Activated T-cell treated with anti-CD3 and anti-CD28 coated beads, Interleukin-2, amount 50 U/mL, for 1 hour (primary cell): Measurements from ENCODE around the gene KRTAP10-5.
A peak's percentile ranks its signal among the peaks of the same experiment; 100 is the strongest.
"Not testable (repeated sequence)": the region's sequence is repeated elsewhere in the genome, so short reads cannot be mapped to it uniquely, and the experiment has no call there.

ENCODE experiments used
- DNase-seq: peaks from one replicate; pipeline ENCODE4 v3.0.0-alpha.2; 2020

The KRTAP10-5 gene

GRCh38 chr21:44580231-44580821, at the start of gene KRTAP10-5:
Gene KRTAP10-5 (minus strand): TSS chr21:44580604. CDS start chr21:44580578, 26 bp downstream.
- DNase-seq, result not testable (repeated sequence)

- no peak for DNase-seq
Measured at GRCh38 chr21:44628707-44629391, 48.4 kb upstream of the KRTAP10-5 start.

DNA sequence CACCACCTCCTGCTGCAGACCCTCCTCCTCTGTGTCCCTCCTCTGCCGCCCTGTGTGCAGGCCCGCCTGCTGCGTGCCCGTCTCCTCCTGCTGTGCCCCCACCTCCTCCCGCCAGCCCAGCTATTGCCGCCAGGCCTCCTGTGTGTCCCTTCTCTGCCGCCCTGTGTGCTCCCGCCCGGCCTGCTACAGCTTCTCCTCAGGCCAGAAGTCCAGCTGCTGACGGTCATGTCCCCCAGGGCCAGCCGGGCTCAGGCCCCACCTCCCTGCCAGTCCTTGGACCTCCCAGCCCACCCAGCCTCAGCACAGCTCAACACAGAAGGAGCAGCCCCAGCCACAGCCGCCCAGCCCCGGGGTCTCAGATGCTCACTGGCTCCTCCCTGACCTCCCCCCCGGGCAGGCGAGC, 47.4 kb upstream of the KRTAP10-5 start:
- not testable (repeated sequence) for DNase-seq

DNA sequence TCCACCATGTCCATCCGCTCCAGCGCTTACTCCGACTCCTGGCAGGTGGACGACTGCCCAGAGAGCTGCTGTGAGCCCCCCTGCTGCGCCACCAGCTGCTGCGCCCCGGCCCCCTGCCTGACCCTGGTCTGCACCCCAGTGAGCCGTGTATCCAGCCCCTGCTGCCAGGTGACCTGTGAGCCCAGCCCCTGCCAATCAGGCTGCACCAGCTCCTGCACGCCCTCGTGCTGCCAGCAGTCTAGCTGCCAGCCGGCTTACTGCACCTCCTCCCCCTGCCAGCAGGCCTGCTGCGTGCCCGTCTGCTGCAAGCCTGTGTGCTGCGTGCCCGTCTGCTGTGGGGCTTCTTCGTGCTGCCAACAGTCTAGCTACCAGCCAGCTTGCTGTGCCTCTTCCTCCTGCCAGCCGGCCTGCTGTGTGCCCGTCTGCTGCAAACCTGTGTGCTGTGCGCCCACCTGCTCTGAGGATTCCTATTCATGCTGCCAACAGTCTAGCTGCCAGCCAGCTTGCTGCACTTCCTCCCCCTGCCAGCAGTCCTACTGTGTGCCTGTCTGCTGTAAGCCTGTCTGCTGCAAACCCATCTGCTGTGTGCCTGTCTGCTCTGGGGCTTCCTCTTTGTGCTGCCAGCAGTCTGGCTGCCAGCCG, 46.9 kb upstream of the KRTAP10-5 start:
- DNase-seq, result not testable (repeated sequence)

GRCh38 chr21:44626673-44627143, 46.3 kb upstream of the KRTAP10-5 start, which contains the start of gene KRTAP10-9:
Gene KRTAP10-9 (plus strand): TSS chr21:44627093. CDS start chr21:44627172, 79 bp downstream.
- DNase-seq, result no peak

GRCh38 chr21:44626262-44626661, 45.9 kb upstream of the KRTAP10-5 start:
- DNase-seq, result no peak

DNA sequence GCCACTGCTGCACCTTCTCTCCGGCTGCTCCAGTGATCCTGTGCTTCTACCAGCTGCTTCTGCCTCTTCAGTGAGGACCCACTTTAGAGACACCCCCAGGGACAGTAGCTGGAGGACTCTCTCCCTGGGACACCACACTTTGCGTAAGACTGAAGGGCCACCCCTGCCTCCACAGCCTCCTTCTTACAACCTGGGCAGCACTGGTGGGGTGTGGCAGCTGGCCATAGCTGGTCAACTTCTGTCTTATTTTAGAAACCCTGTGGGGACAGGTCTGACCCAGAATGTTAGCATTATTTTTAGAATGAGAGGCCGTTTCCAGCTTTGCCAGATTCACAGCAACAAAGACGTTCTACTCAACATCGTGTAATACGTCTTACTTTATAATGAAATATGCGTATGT, 45.4 kb upstream of the KRTAP10-5 start:
- DNase-seq, result no peak

DNA sequence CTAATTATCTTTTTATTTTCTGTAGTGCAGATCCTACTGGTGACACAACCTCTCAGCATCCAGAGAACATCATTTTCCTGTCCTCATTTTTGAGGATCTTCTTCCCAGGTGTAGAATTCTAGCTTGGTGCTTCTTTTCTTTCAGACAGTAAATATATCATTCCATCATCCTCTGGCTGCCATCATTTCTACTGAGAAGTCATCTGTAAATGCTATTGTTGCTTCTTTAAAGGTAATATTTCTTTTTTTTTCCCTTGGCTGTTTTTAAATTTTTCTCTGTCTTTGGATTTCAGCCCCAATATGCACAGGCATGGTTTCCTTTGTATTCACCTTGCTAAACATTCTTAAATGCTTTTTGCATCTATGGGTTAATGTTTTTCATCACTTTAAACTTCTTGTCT, 43.2 kb upstream of the KRTAP10-5 start:
- no peak for DNase-seq

DNA sequence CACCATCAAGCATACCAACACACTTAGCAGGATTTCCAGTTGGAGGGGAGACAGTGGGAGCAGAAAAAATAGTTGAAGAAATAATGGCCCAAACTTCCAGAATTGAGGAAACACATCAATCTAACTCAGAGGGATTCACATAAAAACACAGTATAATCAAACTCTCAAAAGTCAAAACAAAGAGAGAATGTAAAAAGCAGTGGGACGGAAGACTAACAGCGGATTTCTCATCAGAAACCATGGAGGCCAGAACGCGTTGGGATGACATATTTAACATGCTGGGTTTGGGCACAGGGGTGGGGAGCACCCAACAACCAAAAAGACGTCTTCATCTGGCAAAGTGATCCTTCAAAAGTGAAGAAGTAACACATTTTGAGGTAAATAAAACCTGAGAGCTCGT, 39.5 kb upstream of the KRTAP10-5 start:
- no peak for DNase-seq

GRCh38 chr21:44618909-44619308, 38.5 kb upstream of the KRTAP10-5 start:
- DNase-seq, result peak; percentile 48

GRCh38 chr21:44618504-44618903, 38.1 kb upstream of the KRTAP10-5 start:
- no peak for DNase-seq

DNA sequence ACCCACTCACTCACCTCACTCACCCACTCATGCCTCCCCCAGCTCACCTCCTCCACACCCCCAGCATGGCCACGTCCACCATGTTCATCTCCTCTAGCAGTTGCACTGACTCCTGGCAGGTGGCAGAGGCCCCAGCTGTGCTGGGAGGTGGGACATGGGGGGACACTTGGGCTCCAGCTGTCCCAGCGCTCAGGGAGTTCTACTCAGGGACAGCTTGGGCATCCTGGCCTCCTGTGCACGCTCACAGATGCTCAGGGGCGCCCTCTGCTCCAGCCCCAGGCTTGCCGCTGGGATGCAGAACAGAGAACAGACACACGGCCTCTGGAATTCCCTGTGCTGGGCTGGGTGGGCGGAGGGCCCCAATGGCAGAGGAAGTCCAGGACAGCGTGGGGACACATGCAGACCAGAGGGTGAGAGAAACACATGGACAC, 36.7 kb upstream of the KRTAP10-5 start:
- no peak for DNase-seq

DNA sequence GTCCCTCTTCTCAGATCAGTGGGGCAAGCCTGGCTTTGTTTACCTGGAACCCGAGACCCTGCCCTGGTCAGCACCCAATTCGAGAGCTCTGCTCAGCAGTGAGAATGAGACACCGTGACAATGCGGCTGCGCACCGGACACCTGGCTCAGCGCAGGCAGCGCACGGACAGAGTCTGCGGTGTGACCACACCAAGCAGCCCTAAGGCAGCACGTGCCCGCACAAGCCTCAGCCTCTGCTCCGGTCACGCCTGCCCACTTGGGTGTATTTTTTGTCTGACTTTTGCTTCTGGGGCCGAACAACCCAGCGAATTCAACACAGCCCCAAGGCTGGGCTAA, 36.2 kb upstream of the KRTAP10-5 start:
- no peak for DNase-seq

- DNase-seq, result no peak
Measured at GRCh38 chr21:44615911-44616590, 35.6 kb upstream of the KRTAP10-5 start.

DNA sequence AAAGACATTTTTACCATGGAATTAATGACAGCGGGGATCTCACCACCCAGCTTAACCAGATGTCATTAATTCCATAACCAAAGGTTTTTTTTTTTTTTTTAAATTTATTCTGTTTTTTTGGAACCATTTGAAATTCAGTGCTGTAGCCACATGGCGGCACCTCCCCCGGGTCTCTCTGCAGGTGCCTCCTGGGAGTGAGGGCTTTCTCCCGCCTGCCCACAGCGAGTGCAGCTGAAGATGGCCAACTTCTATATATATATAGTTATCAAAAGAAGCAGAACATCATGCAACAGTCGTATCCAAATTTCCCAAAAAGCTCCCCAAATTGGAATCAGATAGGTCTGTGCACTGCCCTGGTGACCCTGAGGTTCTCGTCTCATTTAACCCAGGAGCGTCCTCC, 35.1 kb upstream of the KRTAP10-5 start:
- no peak for DNase-seq

- no peak for DNase-seq
Measured at GRCh38 chr21:44614961-44615391, 34.6 kb upstream of the KRTAP10-5 start.

- DNase-seq, result no peak
Measured at GRCh38 chr21:44614161-44614631, 33.8 kb upstream of the KRTAP10-5 start.

DNA sequence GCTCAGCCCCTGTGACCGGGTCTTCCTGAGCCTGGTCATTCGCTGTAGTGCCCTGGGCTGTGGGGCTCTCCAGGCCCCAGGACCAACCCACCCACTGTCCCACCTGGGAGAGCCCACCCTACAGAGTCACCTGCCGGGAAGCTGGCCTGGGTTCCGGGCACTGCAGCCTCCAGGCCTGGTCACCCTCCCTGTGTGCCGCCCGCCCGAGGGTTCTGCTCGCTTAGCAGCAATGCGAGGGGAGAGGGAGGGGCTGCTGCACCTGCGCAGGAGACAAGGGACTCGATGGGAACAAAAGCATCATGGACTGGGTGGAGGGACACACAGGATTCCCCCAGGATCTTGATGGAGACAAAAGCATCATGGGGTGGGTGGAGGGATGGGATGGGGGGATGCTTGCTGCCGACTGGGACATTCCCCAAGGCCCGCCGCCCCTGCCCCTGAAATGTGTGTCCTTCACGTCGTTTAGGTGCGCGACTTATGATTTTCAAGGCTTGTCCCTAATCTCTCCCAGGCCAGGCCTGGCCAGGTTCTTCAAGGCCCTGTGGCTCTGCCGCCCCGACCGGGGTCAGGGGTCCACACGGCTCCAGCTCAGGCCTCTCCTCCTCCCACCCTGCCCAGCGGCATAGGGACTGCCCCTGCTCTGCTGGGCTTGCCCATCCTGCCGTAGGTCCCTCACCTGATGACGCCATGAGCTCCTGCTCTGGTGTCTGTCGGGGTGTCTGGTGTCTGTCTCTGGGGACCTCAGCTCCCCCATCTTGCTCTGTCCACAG, 33.2 kb upstream of the KRTAP10-5 start:
- DNase-seq, result no peak

DNA sequence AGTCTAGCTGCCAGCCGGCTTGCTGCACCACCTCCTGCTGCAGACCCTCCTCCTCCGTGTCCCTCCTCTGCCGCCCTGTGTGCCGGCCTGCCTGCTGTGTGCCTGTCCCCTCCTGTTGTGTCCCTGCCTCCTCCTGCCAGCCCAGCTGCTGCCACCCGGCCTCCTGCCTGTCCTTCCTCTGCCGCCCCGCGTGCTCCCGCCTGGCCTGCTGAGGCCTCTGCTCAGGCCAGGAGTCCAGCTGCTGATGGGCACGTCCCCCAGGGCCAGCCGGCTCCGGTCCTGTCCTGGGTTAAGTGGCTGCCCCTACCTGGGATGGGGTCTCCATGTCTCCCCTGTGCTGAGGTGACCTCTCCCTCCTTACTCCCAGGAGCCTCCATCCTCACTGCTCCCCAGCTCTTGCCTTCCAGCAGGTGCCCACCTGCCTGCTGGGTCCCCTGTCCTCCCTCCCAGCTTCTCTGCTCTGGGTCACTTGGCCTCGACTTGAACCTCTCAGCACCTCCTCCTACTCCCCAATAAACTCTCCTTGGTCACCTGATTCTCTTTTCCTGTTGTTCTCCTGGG, 32.3 kb upstream of the KRTAP10-5 start:
- DNase-seq, result no peak

DNA sequence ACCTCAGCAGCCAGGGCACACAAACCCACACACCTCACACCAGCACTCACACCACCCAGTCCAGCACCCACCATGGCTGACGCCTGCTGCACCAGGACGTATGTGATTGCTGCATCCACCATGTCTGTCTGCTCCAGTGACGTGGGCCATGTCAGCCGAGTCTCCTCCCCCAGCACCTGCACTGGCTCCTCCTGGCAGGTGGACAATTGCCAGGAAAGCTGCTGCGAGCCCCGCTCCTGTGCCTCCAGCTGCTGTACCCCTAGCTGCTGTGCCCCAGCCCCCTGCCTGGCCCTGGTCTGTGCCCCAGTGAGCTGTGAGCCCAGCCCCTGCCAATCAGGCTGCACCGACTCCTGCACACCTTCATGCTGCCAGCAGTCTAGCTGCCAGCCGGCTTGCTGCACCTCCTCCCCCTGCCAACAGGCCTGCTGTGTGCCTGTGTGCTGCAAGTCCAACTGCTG, 31.7 kb upstream of the KRTAP10-5 start, which contains the start of gene KRTAP10-8:
Gene KRTAP10-8, plus strand, starts transcription at position 51 of the 458 bp plus-strand sequence. Its CDS starts 22 bp downstream, at position 73.
- no peak for DNase-seq

GRCh38 chr21:44611551-44611950, 31.1 kb upstream of the KRTAP10-5 start:
- DNase-seq, result no peak
